SK-N-SH (cell line): ENCODE data around the gene BTN3A1.

Experiments
- EP300 ChIP-seq, 2 experiments: IDR thresholded peaks; 2 replicates each; pipeline versions ENCODE4 v1.4.0 to v1.6.1; 2012; ENCODE audit warnings: borderline replicate concordance in 1 of 2, low read depth in 1 of 2, low read length in 1 of 2
- TF ChIP-seq, protein P1 (sequence below): fragments of 200-600 bp; sonication (generic); IDR thresholded peaks from 2 replicates; pipeline ENCODE4 v1.6.1; 2017; ENCODE audit warnings: antibody characterized with exemption, mild to moderate bottlenecking, moderate library complexity

DNA sequence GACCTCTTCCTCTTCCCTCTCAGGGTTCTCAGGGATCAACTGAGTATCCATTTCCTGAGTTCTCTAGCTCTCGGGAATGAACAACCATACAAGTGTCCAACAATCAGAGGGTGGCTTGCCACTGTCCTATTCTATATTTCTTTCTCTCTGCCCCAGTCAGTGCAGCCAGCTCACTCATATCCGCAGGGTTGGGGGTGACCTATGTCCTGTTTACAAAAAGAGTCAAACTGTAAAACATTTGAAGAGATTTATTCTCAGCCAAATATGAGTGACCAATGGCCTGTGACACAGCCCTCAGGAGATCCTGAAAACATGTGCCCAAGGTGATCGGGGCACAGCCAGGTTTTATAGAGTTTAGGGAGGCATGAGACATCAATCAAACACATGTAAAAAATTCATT is 47.9 kb upstream of the BTN3A1 start:
- TF ChIP-seq EP300 (IDR thresholded peaks at IDR 0.05; ENCODE audit: borderline replicate concordance in 1 of 2, low read depth in 1 of 2, low read length in 1 of 2), result no peak
- TF ChIP-seq, protein P1, sequence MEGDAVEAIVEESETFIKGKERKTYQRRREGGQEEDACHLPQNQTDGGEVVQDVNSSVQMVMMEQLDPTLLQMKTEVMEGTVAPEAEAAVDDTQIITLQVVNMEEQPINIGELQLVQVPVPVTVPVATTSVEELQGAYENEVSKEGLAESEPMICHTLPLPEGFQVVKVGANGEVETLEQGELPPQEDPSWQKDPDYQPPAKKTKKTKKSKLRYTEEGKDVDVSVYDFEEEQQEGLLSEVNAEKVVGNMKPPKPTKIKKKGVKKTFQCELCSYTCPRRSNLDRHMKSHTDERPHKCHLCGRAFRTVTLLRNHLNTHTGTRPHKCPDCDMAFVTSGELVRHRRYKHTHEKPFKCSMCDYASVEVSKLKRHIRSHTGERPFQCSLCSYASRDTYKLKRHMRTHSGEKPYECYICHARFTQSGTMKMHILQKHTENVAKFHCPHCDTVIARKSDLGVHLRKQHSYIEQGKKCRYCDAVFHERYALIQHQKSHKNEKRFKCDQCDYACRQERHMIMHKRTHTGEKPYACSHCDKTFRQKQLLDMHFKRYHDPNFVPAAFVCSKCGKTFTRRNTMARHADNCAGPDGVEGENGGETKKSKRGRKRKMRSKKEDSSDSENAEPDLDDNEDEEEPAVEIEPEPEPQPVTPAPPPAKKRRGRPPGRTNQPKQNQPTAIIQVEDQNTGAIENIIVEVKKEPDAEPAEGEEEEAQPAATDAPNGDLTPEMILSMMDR, result no peak
